Suprapubic skin (tissue), 4 donors: ENCODE results near the gene CNTN4.

ENCODE experiments used
- CTCF ChIP-seq, 2 donors: fragments of 200-600 bp in 1 of 2; fragments of 450-650 bp in 1 of 2; sonication (generic) in 1 of 2; IDR thresholded peaks; one replicate each; pipeline ENCODE4 v1.5.1; 2016 to 2019; ENCODE audit warnings: antibody characterized with exemption in 2 of 2, mild to moderate bottlenecking in 1 of 2, moderate library complexity in 1 of 2
- EP300 ChIP-seq: sonication (generic); formaldehyde crosslinking; IDR thresholded peaks from one replicate; pipeline ENCODE4 v1.6.1; 2017; ENCODE audit warnings: antibody characterized with exemption
- POLR2A ChIP-seq, 2 donors: fragments of 450-650 bp; IDR thresholded peaks; one replicate each; pipeline ENCODE4 v1.6.1; 2017; ENCODE audit warnings: antibody characterized with exemption in 2 of 2, mild to moderate bottlenecking in 2 of 2, moderate library complexity in 2 of 2
- POLR2AphosphoS5 ChIP-seq, 3 donors: sonication (generic); formaldehyde crosslinking; IDR thresholded peaks; one replicate each; pipeline ENCODE4 v1.6.1; 2017; ENCODE audit warnings: antibody characterized with exemption in 3 of 3

GRCh38 chr3:2771193-2771592 is 672.5 kb downstream of the CNTN4 start:
- no peak for TF ChIP-seq CTCF (IDR thresholded peaks at IDR 0.05)
- no peak for TF ChIP-seq POLR2AphosphoS5 (IDR thresholded peaks at IDR 0.05)
- no peak for TF ChIP-seq POLR2A (IDR thresholded peaks at IDR 0.05)
- no peak for TF ChIP-seq EP300
